ENCODE data around the gene SLC29A4.
"Not testable (repeated sequence)": the region's sequence is repeated elsewhere in the genome, so short reads cannot be mapped to it uniquely, and the experiment has no call there.

Gene SLC29A4

GRCh38 chr7:5295039-5296014 is 12.6 kb downstream of the SLC29A4 start:
- DNase-seq (ENCODE audit: low read depth in 2 of 3, low spot score in 1 of 3): no peak

GRCh38 chr7:5296015-5296610 is 13.4 kb downstream of the SLC29A4 start:
- no peak for DNase-seq (ENCODE audit: low read depth in 2 of 3, low spot score in 1 of 3)

- DNase-seq (ENCODE audit: low read depth in 2 of 3, low spot score in 1 of 3): peak; percentile 47 to 58 (median 50)
These were observed 14.0 kb downstream of the SLC29A4 start for GRCh38 chr7:5296611-5297226.

GRCh38 chr7:5300366-5300765 is 17.6 kb downstream of the SLC29A4 start:
- no peak for DNase-seq (ENCODE audit: low read depth in 2 of 3, low spot score in 1 of 3)

GRCh38 chr7:5302577-5302976 is 19.8 kb downstream of the SLC29A4 start:
- DNase-seq (ENCODE audit: low read depth in 2 of 3, low spot score in 1 of 3): no peak

- DNase-seq (ENCODE audit: low read depth in 2 of 3, low spot score in 1 of 3): no peak
These were observed 20.3 kb downstream of the SLC29A4 start for GRCh38 chr7:5303061-5303460.

- no peak for DNase-seq (ENCODE audit: low read depth in 2 of 3, low spot score in 1 of 3)
These were observed 21.1 kb downstream of the SLC29A4 start for GRCh38 chr7:5303591-5304505.

GRCh38 chr7:5305050-5305449 is 22.3 kb downstream of the SLC29A4 start:
- DNase-seq (ENCODE audit: low read depth in 2 of 3, low spot score in 1 of 3): not testable (repeated sequence)

GRCh38 chr7:5307221-5308142 is 24.7 kb downstream of the SLC29A4 start:
- DNase-seq (ENCODE audit: low read depth in 2 of 3, low spot score in 1 of 3): not testable (repeated sequence)

- no peak for DNase-seq (ENCODE audit: low read depth in 2 of 3, low spot score in 1 of 3)
These were observed 26.4 kb downstream of the SLC29A4 start for GRCh38 chr7:5309146-5309545.

- DNase-seq (ENCODE audit: low read depth in 2 of 3, low spot score in 1 of 3): no peak
These were observed 28.2 kb downstream of the SLC29A4 start for GRCh38 chr7:5310822-5311405.

GRCh38 chr7:5312276-5313070 is 29.7 kb downstream of the SLC29A4 start:
- not testable (repeated sequence) for DNase-seq (ENCODE audit: low read depth in 2 of 3, low spot score in 1 of 3)

- DNase-seq (ENCODE audit: low read depth in 2 of 3, low spot score in 1 of 3): not testable (repeated sequence)
These were observed 30.5 kb downstream of the SLC29A4 start for GRCh38 chr7:5313076-5313885.

GRCh38 chr7:5314864-5315263 is 32.1 kb downstream of the SLC29A4 start:
- no peak for DNase-seq (ENCODE audit: low read depth in 2 of 3, low spot score in 1 of 3)

- DNase-seq (ENCODE audit: low read depth in 2 of 3, low spot score in 1 of 3): no peak
These were observed 33.0 kb downstream of the SLC29A4 start for GRCh38 chr7:5315761-5316160.

- not testable (repeated sequence) for DNase-seq (ENCODE audit: low read depth in 2 of 3, low spot score in 1 of 3)
These were observed 35.9 kb downstream of the SLC29A4 start for GRCh38 chr7:5318613-5319012.

GRCh38 chr7:5320391-5320790 is 37.6 kb downstream of the SLC29A4 start:
- DNase-seq (ENCODE audit: low read depth in 2 of 3, low spot score in 1 of 3): no peak

Data from stimulated activated CD4-positive, alpha-beta T cell treated with anti-CD3 and anti-CD28 coated beads, Interleukin-12 subunit alpha, Interleukin-12 subunit beta, amount 100 ng/mL, for 48 hours (primary cell).